Fibroblast of the aortic adventitia (primary cell): ENCODE results near the gene VASH2. TPM values are rescaled to one million over a fixed set of nuclear protein-coding genes. Genes with fewer than 3 reads are reported as not detected.
A peak's percentile ranks its signal among the peaks of the same experiment; 100 is the strongest.

Experiments used
- DNase-seq: peaks from one replicate; pipeline ENCODE4 v3.0.0-alpha.2; 2010; ENCODE audit warnings: low read depth
- H3K4me3 ChIP-seq: 2 replicates; pipeline ENCODE4 v1.5.1; 2011; ENCODE audit warnings: low read depth, mild to moderate bottlenecking, control low read depth, low read length, moderate library complexity
- CTCF ChIP-seq: IDR thresholded peaks from 2 replicates; pipeline ENCODE4 v1.5.1; 2011; ENCODE audit warnings: mild to moderate bottlenecking, low read length, control low read depth, inconsistent platforms; ENCODE audit not compliant: insufficient read depth
- total RNA-seq: library from RNA; depleted of rRNA; stranded (reverse); fragments of >200 nt; gene quantifications from 2 replicates; pipeline ENCODE4 v1.2.3, GENCODE V29; 2012; ENCODE audit warnings: low replicate concordance

VASH2 gene
- total RNA-seq, 1 donor = 0.90 TPM

DNA sequence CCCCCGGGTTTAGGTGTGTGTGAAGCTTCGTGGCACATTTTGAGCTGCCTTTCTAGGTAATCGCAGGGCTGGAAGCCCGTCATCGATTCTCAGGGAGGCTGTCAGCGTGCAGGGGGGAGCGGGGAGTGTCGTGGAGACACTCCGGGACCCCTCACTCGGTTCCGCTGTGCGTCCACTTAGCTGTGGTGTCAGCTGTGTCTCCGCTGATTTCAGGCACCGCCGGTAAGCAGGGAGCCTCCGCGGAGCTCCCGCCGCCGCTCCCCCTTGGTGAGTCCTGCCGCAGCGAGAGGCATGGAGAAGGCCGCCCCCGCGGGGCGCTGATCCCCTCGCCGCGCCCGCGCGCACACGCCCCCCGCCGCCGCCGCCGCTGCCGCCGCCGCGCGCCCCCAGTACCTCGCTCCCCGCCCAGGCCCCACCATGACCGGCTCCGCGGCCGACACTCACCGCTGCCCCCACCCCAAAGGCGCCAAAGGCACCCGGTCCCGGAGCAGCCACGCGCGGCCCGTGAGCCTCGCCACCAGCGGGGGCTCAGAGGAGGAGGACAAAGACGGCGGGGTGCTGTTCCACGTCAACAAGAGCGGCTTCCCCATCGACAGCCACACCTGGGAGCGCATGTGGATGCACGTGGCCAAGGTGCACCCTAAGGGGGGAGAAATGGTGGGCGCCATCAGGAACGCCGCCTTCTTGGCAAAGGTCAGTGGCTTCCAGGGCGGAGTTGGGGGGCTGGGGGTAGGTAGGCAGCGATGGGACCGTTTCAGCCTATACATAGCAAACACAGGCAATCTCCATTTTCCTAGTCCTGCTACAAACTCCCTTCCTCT, 995 bp downstream of the VASH2 start:
- DNase-seq = no peak

GRCh38 chr1:212951947-212952640, 1.8 kb downstream of the VASH2 start:
- no peak for TF ChIP-seq CTCF
- peak; percentile 32 for DNase-seq
- no peak overlapping the region for H3K4me3 ChIP-seq

More for the DNA sequence above, 995 bp downstream of the VASH2 start:
- TF ChIP-seq CTCF = no peak
- peak overlapping the region; percentile 64 for H3K4me3 ChIP-seq

GRCh38 chr1:212952641-212952976, 2.3 kb downstream of the VASH2 start:
- DNase-seq = no peak
- no peak for TF ChIP-seq CTCF
- H3K4me3 ChIP-seq = no peak overlapping the region

DNA sequence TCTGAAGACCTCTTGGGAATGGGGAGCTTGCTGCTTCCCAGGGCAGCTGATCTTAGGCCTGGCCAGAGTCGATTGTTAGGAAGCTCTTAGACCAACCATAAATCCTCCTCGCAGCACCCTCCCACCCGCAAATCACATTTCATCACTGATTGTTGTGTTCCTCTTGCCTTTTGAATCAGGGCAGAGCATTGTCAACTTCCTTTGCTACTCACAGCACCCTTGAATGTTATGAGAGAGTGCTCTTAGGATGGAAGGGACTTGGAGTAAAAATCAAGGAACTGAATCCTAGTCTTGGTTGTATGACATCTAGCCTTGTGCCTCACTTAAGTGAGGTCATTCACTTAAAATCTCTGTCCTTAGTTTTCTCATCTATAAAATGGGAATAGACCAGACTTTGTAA, 3.0 kb downstream of the VASH2 start:
- TF ChIP-seq CTCF = no peak
- no peak overlapping the region for H3K4me3 ChIP-seq
- no peak for DNase-seq

DNA sequence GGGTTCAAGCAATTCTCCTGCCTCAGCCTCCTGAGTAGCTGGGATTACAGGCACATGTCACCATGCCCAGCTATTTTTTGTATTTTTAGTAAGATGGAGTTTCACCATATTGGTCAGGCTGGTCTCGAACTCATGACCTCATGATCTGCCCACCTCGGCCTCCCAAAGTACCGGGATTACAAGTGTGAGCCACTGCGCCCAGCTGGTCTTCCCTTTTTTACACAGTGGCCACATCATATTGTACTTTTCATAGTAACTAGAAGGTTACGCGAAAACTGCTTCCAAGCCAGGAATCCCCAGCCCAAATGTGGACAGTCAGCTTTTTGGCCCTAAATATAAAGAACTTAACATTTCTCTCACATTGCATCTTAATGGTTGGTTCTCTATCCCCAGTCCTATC, 4.2 kb downstream of the VASH2 start:
- no peak for DNase-seq
- no peak for TF ChIP-seq CTCF
- H3K4me3 ChIP-seq = no peak overlapping the region

DNA sequence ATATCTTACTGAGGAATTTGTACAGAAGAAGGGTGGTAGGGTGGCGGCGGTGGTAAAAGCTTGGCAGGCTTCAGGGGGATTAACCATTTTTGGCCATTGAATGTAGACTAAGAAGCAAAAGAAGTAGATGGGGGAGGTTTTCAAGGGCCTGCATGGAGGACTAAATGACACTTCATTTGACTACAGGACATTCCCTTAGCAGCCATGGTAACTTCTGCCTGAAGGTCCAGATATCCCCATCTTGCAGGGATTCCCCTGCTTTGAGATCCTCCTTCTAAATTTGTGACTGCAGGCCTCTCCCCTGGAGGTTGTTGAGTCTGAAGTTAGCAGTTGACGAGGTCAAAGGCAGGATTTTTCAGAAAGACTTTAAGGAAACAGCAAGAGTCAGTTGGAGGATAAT, 4.8 kb downstream of the VASH2 start:
- no peak overlapping the region for H3K4me3 ChIP-seq
- no peak for TF ChIP-seq CTCF
- DNase-seq = no peak
